Type B pancreatic cell (in vitro differentiated cells): ENCODE data around the gene CGB3. TPM values are rescaled to one million over a fixed set of nuclear protein-coding genes. Genes with fewer than 3 reads are reported as not detected.

Source experiments
- DNase-seq: peaks from one replicate; pipeline ENCODE4 v3.0.0; 2021; ENCODE audit warnings: mixed read lengths; ENCODE audit not compliant: unreplicated experiment; ENCODE audit errors: extremely low spot score
- H3K27ac Mint-ChIP-seq: 2 replicates; pipeline ENCODE4 v1.8.0; 2021; ENCODE audit warnings: mild to moderate bottlenecking, mixed read lengths
- H3K27me3 Mint-ChIP-seq: 2 replicates; pipeline ENCODE4 v1.8.0; 2021; ENCODE audit warnings: mixed read lengths
- H3K36me3 Mint-ChIP-seq: 2 replicates; pipeline ENCODE4 v1.8.0; 2021; ENCODE audit warnings: mixed read lengths
- H3K4me1 Mint-ChIP-seq: one replicate; pipeline ENCODE4 v1.8.0; 2021; ENCODE audit warnings: mixed read lengths; ENCODE audit not compliant: unreplicated experiment
- H3K4me3 Mint-ChIP-seq: 2 replicates; pipeline ENCODE4 v1.8.0; 2021; ENCODE audit warnings: mild to moderate bottlenecking, mixed read lengths
- H3K9me3 Mint-ChIP-seq: 2 replicates; pipeline ENCODE4 v1.8.0; 2021; ENCODE audit warnings: mixed read lengths
- total RNA-seq: library from RNA; stranded (reverse); gene quantifications from 2 replicates; pipeline ENCODE4 v1.2.1, GENCODE V29; 2021; ENCODE audit warnings: low replicate concordance
- TF ChIP-seq, protein P1 (sequence below): fragments of 200-600 bp; sonication (generic); conservative IDR thresholded peaks from 2 replicates; pipeline ENCODE4 v1.5.0; 2021; ENCODE audit warnings: antibody characterized with exemption, mild to moderate bottlenecking

CGB3 gene
- total RNA-seq, 1 donor from 2014 or later = not detected

DNA sequence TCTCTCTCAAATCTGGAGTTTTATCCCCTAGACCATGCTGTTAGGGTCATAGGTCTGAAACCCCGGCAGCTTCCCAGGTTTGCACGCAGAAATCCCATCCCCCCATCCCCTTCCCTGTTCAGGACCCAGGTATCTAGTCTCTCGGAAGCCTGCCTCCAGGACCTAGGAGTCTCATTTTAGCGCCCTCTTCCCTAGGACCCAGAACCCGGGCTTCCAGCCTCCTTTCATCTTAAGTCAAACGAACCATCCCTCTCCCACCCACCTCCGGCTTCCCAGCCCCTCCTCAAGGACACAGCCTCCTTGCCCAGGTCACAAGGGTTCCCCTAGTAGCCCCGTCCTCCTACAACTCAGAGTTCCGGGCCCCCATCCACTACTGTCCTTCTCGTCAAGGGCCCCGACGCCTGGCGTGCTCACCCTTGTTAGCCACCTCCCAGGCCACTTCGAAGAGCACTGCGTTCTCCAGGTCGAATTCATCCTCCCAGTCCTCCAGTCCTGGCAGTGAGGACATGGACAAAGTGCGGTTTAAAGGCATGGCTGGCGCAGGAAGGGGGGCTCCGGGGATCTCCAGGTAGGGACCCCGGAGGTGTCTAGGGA, 31.5 kb downstream of the CGB3 start:
- Mint-ChIP-seq H3K36me3 (peaks cover 20% of the 10 kb centered on the region), H3K27me3 (no peaks in the 10 kb centered on the region), H3K27ac (peak overlapping the region; percentile 100), H3K4me1 (peaks cover 26% of the 10 kb centered on the region), H3K9me3 (no peaks in the 10 kb centered on the region), H3K4me3 (peak overlapping the region; percentile 99)
- TF ChIP-seq, protein P1, sequence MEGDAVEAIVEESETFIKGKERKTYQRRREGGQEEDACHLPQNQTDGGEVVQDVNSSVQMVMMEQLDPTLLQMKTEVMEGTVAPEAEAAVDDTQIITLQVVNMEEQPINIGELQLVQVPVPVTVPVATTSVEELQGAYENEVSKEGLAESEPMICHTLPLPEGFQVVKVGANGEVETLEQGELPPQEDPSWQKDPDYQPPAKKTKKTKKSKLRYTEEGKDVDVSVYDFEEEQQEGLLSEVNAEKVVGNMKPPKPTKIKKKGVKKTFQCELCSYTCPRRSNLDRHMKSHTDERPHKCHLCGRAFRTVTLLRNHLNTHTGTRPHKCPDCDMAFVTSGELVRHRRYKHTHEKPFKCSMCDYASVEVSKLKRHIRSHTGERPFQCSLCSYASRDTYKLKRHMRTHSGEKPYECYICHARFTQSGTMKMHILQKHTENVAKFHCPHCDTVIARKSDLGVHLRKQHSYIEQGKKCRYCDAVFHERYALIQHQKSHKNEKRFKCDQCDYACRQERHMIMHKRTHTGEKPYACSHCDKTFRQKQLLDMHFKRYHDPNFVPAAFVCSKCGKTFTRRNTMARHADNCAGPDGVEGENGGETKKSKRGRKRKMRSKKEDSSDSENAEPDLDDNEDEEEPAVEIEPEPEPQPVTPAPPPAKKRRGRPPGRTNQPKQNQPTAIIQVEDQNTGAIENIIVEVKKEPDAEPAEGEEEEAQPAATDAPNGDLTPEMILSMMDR = no peak
- DNase-seq = no peak

DNA sequence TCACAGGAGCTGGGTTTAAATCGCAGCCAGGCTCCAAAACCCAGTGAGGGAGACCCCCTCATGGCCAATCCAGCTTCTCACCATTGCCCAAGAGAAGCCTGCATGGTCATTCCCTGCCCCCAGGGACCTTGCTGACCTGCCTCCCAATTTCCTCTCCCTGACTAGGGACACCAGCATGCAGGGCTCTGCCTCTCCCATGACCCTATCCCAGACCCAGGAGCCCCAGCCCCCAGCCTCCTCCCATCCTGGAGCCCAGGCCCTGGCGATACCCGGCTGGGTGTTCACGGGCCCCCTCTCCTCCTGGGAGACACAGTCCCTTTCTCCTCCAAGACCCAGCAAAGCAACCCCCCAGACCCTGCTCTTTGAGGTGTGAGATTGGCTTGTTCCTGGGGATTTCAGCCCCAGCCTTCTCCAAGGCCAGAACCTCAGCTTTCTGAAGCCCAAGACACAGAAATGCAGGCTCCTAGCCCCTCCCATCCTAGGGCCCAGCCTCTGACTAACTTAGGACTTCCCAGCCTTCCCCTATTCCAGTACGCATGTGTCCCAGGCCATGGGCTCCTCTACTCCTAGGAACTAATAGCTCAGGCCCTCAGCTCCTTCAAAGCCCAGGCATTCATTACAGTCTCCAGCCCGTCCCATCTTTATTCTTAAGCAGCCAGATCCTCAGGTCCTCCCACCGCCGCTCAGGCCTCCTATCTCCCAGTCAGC, 32.1 kb downstream of the CGB3 start:
- no peaks in the 10 kb centered on the region for H3K27me3 Mint-ChIP-seq
- peak overlapping the region; percentile 99 for H3K4me3 Mint-ChIP-seq
- DNase-seq = no peak
- H3K4me1 Mint-ChIP-seq = peaks cover 26% of the 10 kb centered on the region
- no peaks in the 10 kb centered on the region for H3K9me3 Mint-ChIP-seq
- TF ChIP-seq, protein P1 = no peak
- H3K36me3 Mint-ChIP-seq = peaks cover 23% of the 10 kb centered on the region
- H3K27ac Mint-ChIP-seq = peak overlapping the region; percentile 100

DNA sequence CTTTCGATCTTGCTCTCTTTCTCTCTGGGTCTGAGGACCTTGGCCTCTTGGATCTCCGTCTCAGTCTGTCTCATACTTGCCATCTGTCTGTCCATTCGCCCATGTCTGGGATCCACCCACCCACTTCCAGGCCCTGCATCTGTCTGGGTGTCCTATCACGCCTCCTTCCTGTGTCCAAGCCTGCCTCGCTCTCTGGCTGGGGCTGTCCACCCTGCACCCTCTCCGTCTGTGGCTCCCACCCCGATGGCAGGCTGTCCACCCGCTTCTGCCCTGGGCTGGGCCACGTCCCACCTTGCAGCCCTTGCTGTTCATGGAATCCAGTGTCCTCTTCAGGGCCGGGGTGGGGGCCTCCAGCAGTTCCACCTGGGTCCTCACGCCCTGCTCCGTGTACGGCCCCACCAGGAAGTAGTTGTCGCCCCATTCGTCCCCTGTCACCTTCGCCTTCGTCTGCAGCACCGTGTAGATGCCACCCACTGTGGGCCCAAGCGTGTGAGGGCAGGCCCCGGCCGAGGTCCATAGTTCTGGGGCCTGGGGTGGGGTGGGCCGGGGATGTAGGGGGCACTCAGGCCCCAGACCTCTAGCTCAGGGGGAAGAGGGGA, 33.0 kb downstream of the CGB3 start:
- peak overlapping the region; percentile 77 for H3K27ac Mint-ChIP-seq
- no peaks in the 10 kb centered on the region for H3K9me3 Mint-ChIP-seq
- H3K27me3 Mint-ChIP-seq = no peaks in the 10 kb centered on the region
- H3K36me3 Mint-ChIP-seq = peaks cover 23% of the 10 kb centered on the region
- no peak overlapping the region for H3K4me3 Mint-ChIP-seq
- no peak for DNase-seq
- H3K4me1 Mint-ChIP-seq = peaks cover 26% of the 10 kb centered on the region
- TF ChIP-seq, protein P1 = no peak

DNA sequence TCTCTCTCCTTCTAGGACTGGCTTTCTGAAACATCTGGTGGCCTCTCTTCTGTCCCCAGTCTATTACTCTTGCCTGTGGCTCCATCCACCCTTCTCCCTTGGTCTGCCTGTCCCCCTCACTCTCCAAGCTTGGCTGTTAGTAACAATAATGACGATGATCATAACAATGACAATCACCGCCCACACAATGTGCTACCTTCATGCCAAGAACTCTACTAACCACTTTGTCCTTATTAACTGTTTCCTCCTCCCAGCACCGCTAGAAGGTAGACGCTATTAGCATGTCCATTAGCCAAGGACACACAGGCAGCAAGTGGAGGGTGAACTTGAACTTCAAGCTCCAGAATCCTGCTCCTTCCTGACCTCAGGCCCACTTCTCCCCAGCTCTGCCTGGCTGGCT, 33.7 kb downstream of the CGB3 start:
- TF ChIP-seq, protein P1 = no peak
- no peak for DNase-seq
- Mint-ChIP-seq H3K9me3 (no peaks in the 10 kb centered on the region), H3K4me1 (peaks cover 26% of the 10 kb centered on the region), H3K27ac (peak overlapping the region; percentile 77), H3K27me3 (no peaks in the 10 kb centered on the region), H3K4me3 (peak overlapping the region; percentile 21), H3K36me3 (peaks cover 23% of the 10 kb centered on the region)

DNA sequence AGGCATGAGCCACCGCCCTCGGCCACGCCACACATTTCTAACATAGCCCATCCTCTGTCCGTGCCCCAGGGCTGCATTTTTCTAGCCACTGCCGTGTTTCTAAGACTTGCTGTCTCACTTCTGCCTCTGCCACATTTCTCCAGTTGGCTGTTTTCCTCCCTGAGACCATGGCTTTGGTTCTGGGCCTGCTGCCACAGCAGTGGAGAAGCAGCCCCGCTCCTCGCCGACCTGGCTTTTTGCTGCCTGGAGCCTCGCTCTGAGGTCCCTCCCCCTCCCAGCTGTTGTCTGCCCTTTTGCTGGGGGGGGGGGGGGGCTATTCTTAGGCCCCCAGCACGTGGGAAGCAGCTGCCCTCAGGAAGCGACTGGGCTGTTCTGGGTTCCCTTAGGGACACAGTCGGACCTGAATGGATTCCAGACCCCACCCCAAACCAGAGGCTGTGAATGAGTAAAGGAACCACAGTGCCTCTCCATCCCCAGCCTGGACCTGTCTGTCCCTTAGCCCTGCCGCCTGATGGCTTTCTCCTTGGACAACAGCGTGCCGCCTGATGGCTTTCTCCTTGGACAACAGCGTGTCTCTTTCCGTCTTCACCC, 34.3 kb downstream of the CGB3 start:
- Mint-ChIP-seq H3K9me3 (no peaks in the 10 kb centered on the region), H3K27ac (peak overlapping the region; percentile 77), H3K4me1 (peaks cover 20% of the 10 kb centered on the region), H3K36me3 (peaks cover 23% of the 10 kb centered on the region), H3K4me3 (peak overlapping the region; percentile 47), H3K27me3 (no peaks in the 10 kb centered on the region)
- TF ChIP-seq, protein P1 = no peak
- no peak for DNase-seq
